ENCODE data around the gene RUSF1. TPM values are rescaled to one million over a fixed set of nuclear protein-coding genes. Genes with fewer than 3 reads are reported as not detected.
"Not testable (repeated sequence)": the region's sequence is repeated elsewhere in the genome, so short reads cannot be mapped to it uniquely, and the experiment has no call there.

Gene RUSF1
- total RNA-seq, 1 donor from 2014 or later = 64.6 TPM

GRCh38 chr16:31504159-31504558 is 4.0 kb downstream of the RUSF1 start:
- Histone ChIP-seq H3K36me3 (peaks cover 0 to 11% of the 10 kb centered on the region in 2 donors), H3K27ac (no peak overlapping the region), H3K27me3 (no peaks in the 10 kb centered on the region), H3K4me1 (peaks cover 26% of the 10 kb centered on the region), H3K9me3 (no peaks in the 10 kb centered on the region), H3K4me3 (no peak overlapping the region)
- no peak for DNase-seq (ENCODE audit: extremely low spot score in 2 of 2)
- intact Hi-C loops (cut with DNase I) = no loop called here
- TF ChIP-seq POLR2AphosphoS5 (IDR thresholded peaks at IDR 0.05; ENCODE audit: insufficient read depth in 1 of 2, low read depth in 1 of 2) (no peak), CTCF (IDR thresholded peaks at IDR 0.05) (no peak), POLR2A (IDR thresholded peaks at IDR 0.05) (no peak)

- intact Hi-C loops (cut with DNase I); H3K27me3 ChIP-seq; H3K9me3 ChIP-seq; H3K27ac ChIP-seq; DNase-seq (ENCODE audit: extremely low spot score in 2 of 2); H3K4me3 ChIP-seq: not testable (repeated sequence)
- H3K36me3 ChIP-seq = peaks cover 0 to 17% of the 10 kb centered on the region in 2 donors
- peaks cover 21% of the 10 kb centered on the region for H3K4me1 ChIP-seq
Observed at GRCh38 chr16:31503555-31503954, 4.6 kb downstream of the RUSF1 start.

GRCh38 chr16:31502981-31503380 is 5.2 kb downstream of the RUSF1 start:
- peaks cover 0 to 23% of the 10 kb centered on the region in 2 donors for H3K36me3 ChIP-seq
- intact Hi-C loops (cut with DNase I) = no loop called here

GRCh38 chr16:31501966-31502348 is 6.2 kb downstream of the RUSF1 start:
- no peaks in the 10 kb centered on the region for H3K9me3 ChIP-seq
- no peak overlapping the region for H3K4me3 ChIP-seq
- DNase-seq (ENCODE audit: extremely low spot score in 2 of 2) = no peak
- H3K27ac ChIP-seq = no peak overlapping the region
- peaks cover 0 to 33% of the 10 kb centered on the region in 2 donors for H3K36me3 ChIP-seq
- peaks cover 14% of the 10 kb centered on the region for H3K4me1 ChIP-seq
- TF ChIP-seq CTCF (IDR thresholded peaks at IDR 0.05) = no peak
- no peak for TF ChIP-seq POLR2AphosphoS5 (IDR thresholded peaks at IDR 0.05; ENCODE audit: insufficient read depth in 1 of 2, low read depth in 1 of 2)
- no peak for TF ChIP-seq POLR2A (IDR thresholded peaks at IDR 0.05)
- intact Hi-C loops (cut with DNase I) = no loop called here
- H3K27me3 ChIP-seq = no peaks in the 10 kb centered on the region

More at GRCh38 chr16:31502981-31503380, 5.2 kb downstream of the RUSF1 start:
- no peak for DNase-seq (ENCODE audit: extremely low spot score in 2 of 2)
- Histone ChIP-seq H3K4me1 (peaks cover 21% of the 10 kb centered on the region), H3K4me3 (no peak overlapping the region), H3K27ac (no peak overlapping the region), H3K27me3 (no peaks in the 10 kb centered on the region), H3K9me3 (no peaks in the 10 kb centered on the region)
- no peak for TF ChIP-seq POLR2AphosphoS5 (IDR thresholded peaks at IDR 0.05; ENCODE audit: insufficient read depth in 1 of 2, low read depth in 1 of 2)
- TF ChIP-seq POLR2A (IDR thresholded peaks at IDR 0.05) = no peak
- no peak for TF ChIP-seq CTCF (IDR thresholded peaks at IDR 0.05)

GRCh38 chr16:31501226-31501965 is 6.8 kb downstream of the RUSF1 start:
- H3K9me3 ChIP-seq = no peaks in the 10 kb centered on the region
- peaks cover 8% of the 10 kb centered on the region for H3K4me1 ChIP-seq
- H3K27me3 ChIP-seq = no peaks in the 10 kb centered on the region
- H3K36me3 ChIP-seq = peaks cover 0 to 38% of the 10 kb centered on the region in 2 donors
- intact Hi-C loops (cut with DNase I) = no loop called here
- TF ChIP-seq POLR2AphosphoS5 (IDR thresholded peaks at IDR 0.05; ENCODE audit: insufficient read depth in 1 of 2, low read depth in 1 of 2) (no peak), CTCF (IDR thresholded peaks at IDR 0.05) (no peak), POLR2A (IDR thresholded peaks at IDR 0.05) (no peak)
- no peak for DNase-seq (ENCODE audit: extremely low spot score in 2 of 2)
- no peak overlapping the region for H3K4me3 ChIP-seq
- H3K27ac ChIP-seq = no peak overlapping the region

Data from vagina (tissue), 2 donors.